Muscle of arm (tissue), 12 donors: ENCODE data around the gene DLG1. TPM values are rescaled to one million over a fixed set of nuclear protein-coding genes. Genes with fewer than 3 reads are reported as not detected.
"Not testable (repeated sequence)": the region's sequence is repeated elsewhere in the genome, so short reads cannot be mapped to it uniquely, and the experiment has no call there.

Experiments used
- DNase-seq: peaks from one replicate; pipeline ENCODE4 v3.0.0-alpha.2; 2013
- polyA plus RNA-seq, 12 donors: library from polyadenylated mRNA; unstranded; fragments of 120-200 nt; gene quantifications; one replicate each; pipeline ENCODE4 v1.2.1, GENCODE V29; 2013; ENCODE audit not compliant: insufficient read length in 12 of 12

Gene DLG1
- polyA plus RNA-seq, 12 donors, result 40.4 to 78.4 (median 49.9) TPM; not detected in 1

GRCh38 chr3:197212290-197212689 is 86.1 kb downstream of the DLG1 start:
- no peak for DNase-seq

GRCh38 chr3:197211698-197212097 is 86.7 kb downstream of the DLG1 start:
- DNase-seq, result not testable (repeated sequence)

- DNase-seq, result no peak
These were observed 88.8 kb downstream of the DLG1 start for GRCh38 chr3:197209366-197210260.

- no peak for DNase-seq
These were observed 91.5 kb downstream of the DLG1 start for GRCh38 chr3:197206913-197207312.

- no peak for DNase-seq
These were observed 92.7 kb downstream of the DLG1 start for GRCh38 chr3:197205675-197206074.

- no peak for DNase-seq
These were observed 93.1 kb downstream of the DLG1 start for GRCh38 chr3:197205265-197205664.

GRCh38 chr3:197204736-197205135 is 93.7 kb downstream of the DLG1 start:
- DNase-seq, result no peak

GRCh38 chr3:197203714-197204146 is 94.7 kb downstream of the DLG1 start:
- no peak for DNase-seq

GRCh38 chr3:197202694-197203093 is 95.7 kb downstream of the DLG1 start:
- no peak for DNase-seq

- no peak for DNase-seq
These were observed 96.5 kb downstream of the DLG1 start for GRCh38 chr3:197201791-197202452.

- DNase-seq, result not testable (repeated sequence)
These were observed 97.6 kb downstream of the DLG1 start for GRCh38 chr3:197200856-197201255.

GRCh38 chr3:197197334-197197733 is 101.1 kb downstream of the DLG1 start:
- no peak for DNase-seq

- DNase-seq, result no peak
These were observed 102.2 kb downstream of the DLG1 start for GRCh38 chr3:197196192-197196591.

GRCh38 chr3:197195326-197195725 is 103.1 kb downstream of the DLG1 start:
- DNase-seq, result no peak

GRCh38 chr3:197193759-197194158 is 104.7 kb downstream of the DLG1 start:
- DNase-seq, result not testable (repeated sequence)

GRCh38 chr3:197191897-197192296 is 106.5 kb downstream of the DLG1 start:
- no peak for DNase-seq

- DNase-seq, result no peak
These were observed 108.8 kb downstream of the DLG1 start for GRCh38 chr3:197189623-197190022.

GRCh38 chr3:197188963-197189362 is 109.4 kb downstream of the DLG1 start:
- DNase-seq, result no peak

GRCh38 chr3:197186887-197187588 is 111.4 kb downstream of the DLG1 start:
- peak; percentile 63 for DNase-seq

GRCh38 chr3:197183582-197183981 is 114.8 kb downstream of the DLG1 start:
- no peak for DNase-seq

GRCh38 chr3:197181741-197182140 is 116.7 kb downstream of the DLG1 start:
- DNase-seq, result peak; percentile 57

- DNase-seq, result no peak
These were observed 119.4 kb downstream of the DLG1 start for GRCh38 chr3:197178998-197179397.
